T47D (cell line): ENCODE results near the gene HEXD.

Experiments used
- DNase-seq, 2 experiments: peaks; one replicate each; pipeline versions ENCODE4 v3.0.0 to v3.0.0-alpha.2; 2011 to 2012; ENCODE audit warnings: low read depth in 1 of 2, low spot score in 1 of 2
- JUND ChIP-seq: IDR thresholded peaks from 2 replicates; pipeline ENCODE4 v1.6.1; 2012; ENCODE audit warnings: low read depth
- in situ Hi-C: cut with HindIII; loops from 2 replicates; pipeline ENCODE4 v1.10.0; 2016; ENCODE audit warnings: low sequenced_read_pairs, low pct_unique_long_range_greater_than_20kb

The HEXD gene

GRCh38 chr17:82477934-82478333 lies 59.8 kb downstream of the HEXD start:
- TF ChIP-seq JUND = no peak
- no peak for DNase-seq
- in situ Hi-C loops = no loop called here

GRCh38 chr17:82479602-82480001 lies 61.5 kb downstream of the HEXD start:
- in situ Hi-C loops = no loop called here
- no peak for TF ChIP-seq JUND
- no peak for DNase-seq

DNA sequence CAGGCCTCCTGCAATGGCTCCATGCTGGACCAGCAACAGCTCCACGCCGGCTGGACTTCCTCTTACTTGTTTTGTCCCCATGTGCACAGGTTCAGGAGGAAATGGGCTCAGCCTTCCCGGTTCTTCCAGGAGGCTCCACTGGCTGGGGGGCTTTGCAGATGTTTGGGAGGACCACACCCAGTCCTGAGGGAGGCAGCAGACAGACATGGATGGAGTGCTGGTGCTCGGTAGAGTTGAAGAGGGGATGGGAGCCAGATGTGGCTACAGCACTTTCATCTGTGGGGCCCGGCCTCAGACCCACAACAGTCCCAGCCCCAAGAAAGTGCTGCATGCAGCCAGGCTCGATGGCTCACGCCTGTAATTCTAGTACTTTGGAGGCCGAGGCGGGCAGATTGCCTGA lies 62.2 kb downstream of the HEXD start:
- in situ Hi-C loops = no loop called here
- no peak for TF ChIP-seq JUND
- no peak for DNase-seq

DNA sequence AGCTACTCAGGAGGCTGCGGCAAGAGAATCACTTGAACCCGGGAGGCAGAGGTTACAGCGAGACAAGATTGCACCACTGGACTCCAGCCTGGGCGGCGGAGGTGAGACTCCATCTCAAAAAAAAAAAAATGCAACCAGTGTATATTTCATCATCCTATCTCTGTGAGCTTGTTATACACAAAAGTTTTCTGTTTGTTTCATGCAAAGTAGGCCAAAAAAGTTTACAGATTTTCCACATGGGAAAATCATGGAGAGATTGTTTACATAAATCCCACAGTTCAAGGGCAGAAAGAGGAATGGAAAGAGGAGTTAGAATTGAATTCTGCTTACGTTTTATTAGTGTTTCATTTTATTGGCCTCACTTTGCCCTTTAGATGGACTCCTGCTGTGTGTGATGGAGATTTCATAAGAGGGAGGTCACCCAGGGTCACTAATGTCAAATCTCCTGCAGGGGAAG lies 65.1 kb downstream of the HEXD start:
- in situ Hi-C loops = no loop called here
- TF ChIP-seq JUND = no peak
- DNase-seq = no peak

- no peak for DNase-seq
- in situ Hi-C loops = no loop called here
These were observed 65.7 kb downstream of the HEXD start for GRCh38 chr17:82483836-82484235.

GRCh38 chr17:82486231-82487094 lies 68.3 kb downstream of the HEXD start:
- in situ Hi-C loops = no loop called here

More at GRCh38 chr17:82483836-82484235, 65.7 kb downstream of the HEXD start:
- no peak for TF ChIP-seq JUND

DNA sequence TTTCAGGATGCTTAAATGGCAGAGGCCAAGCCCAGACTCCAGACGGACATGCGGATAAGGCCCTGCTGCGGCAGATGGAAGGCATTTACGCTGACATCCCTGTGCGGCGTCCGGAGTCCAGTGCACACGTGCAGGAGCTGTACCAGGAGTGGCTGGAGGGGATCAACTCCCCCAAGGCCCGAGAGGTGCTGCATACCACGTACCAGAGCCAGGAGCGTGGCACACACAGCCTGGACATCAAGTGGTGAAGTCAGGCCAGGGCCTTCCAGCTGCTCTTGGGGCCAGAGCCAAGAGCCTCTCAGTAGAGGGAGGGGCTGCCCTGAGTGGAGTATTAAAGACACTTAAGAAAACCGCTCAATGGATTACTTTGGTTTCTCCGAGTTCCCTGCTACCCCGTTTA lies 69.8 kb downstream of the HEXD start:
- no peak for DNase-seq
- in situ Hi-C loops = no loop called here
- TF ChIP-seq JUND = no peak

More at GRCh38 chr17:82486231-82487094, 68.3 kb downstream of the HEXD start:
- DNase-seq = no peak
- TF ChIP-seq JUND = no peak

DNA sequence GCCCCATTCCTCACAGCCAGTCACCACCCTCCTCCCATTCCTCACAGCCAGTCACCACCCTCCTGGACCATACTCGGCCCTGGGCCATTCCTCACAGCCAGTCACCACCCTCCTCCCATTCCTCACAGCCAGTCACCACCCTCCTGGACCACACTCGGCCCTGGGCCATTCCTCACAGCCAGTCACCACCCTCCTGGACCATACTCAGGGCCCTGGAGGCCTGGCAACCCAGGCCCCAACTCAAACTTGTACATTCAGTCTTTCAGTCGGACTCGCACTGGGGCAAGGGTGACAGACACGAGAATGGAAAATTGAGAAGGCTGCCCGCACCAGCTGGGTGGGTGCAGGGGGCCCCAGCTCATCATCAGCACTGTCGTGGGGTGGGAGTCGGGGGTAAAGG lies 71.0 kb downstream of the HEXD start:
- no peak for TF ChIP-seq JUND
- no peak for DNase-seq
- in situ Hi-C loops = no loop called here

DNA sequence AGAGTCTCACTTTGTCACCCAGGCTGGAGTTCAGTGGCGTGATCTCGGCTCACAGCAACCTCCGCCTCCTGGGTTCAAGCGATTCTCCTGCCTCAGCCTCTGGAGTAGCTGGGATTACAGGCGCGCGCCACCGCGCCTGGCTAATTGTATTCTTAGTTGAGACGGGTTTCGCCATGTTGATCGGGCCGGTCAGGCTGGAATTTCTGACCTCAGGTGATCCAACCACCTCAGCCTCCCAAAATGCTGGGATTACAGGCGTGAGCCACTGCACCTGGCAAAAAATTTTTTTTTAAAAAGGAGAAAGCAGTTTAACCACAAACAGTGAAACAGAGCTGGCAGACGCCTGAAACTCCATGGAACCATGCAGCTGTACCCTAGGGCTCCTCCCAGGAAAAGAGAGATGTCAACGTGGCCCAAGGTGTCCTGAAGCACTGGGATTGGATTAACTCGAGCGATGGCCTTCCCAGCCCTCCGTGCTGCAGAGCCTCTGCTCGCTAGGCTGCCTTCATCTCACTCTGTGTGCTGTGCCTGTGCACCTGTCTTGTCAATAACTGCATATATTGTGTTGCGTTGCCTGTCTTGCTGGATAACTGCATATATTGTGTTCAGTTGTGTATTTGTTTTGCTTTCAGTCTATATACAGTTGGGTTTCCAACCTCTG lies 71.8 kb downstream of the HEXD start:
- TF ChIP-seq JUND = no peak
- no peak for DNase-seq
- in situ Hi-C loops = no loop called here

GRCh38 chr17:82490512-82491195 lies 72.5 kb downstream of the HEXD start:
- DNase-seq = no peak
- no peak for TF ChIP-seq JUND
- in situ Hi-C loops = no loop called here

DNA sequence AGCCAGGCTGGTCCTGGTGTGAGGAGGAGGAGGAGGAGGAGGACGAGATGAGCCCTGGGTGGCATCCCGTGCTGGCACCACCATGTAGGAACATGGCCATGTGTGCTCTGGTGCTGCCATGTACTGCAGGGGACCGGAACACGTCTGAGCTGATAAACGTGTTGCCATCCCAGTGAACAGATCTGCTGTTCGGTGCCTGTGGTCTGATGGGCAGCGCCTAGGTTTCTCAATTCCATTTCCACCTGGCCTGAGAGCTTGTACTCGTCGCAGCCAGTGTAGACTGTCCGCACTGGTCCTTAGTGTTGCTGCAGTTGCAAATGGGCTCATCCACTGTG lies 73.0 kb downstream of the HEXD start:
- no peak for DNase-seq
- in situ Hi-C loops = no loop called here

DNA sequence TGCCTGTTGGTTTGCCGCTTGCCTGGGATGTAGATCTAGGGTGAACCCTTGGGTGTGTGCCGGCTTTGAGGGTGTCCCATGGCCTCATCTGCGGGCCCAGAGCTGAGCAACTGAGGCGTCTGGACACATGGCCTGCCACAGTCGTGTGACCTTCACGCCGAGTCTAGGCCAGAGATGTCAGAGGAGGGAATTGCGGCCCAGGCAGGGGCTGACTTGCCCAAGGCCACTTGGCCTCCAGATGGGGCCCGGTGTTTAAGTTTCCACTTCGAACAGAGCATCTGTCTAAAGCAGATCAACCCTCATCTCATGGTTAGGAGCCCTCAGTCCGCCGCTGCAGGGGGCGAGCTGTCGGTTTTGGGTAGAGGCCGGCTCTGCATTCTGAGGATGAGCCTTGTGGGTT lies 73.4 kb downstream of the HEXD start:
- DNase-seq = no peak
- no peak for TF ChIP-seq JUND
- in situ Hi-C loops = no loop called here

More for the DNA sequence above, 73.0 kb downstream of the HEXD start:
- no peak for TF ChIP-seq JUND
